Ovary (tissue), 9 donors: ENCODE measurements around the gene POLR1G. TPM values are rescaled to one million over a fixed set of nuclear protein-coding genes. Genes with fewer than 3 reads are reported as not detected.

Experiments
- DNase-seq, 5 donors: peaks; one replicate each; pipeline ENCODE4 v3.0.0-alpha.2; 2019 to 2020
- H3K27ac ChIP-seq, 2 donors: fragments of 200-600 bp; one replicate each; pipeline versions ENCODE4 v1.5.1 to v1.8.0; 2019 to 2022
- H3K27me3 ChIP-seq: fragments of 200-600 bp; one replicate; pipeline ENCODE4 v1.8.0; 2022
- H3K36me3 ChIP-seq: fragments of 200-600 bp; sonication (generic); one replicate; pipeline ENCODE4 v1.5.1; 2019
- H3K4me1 ChIP-seq: one replicate; pipeline ENCODE4 v1.8.1; 2013; ENCODE audit warnings: mild to moderate bottlenecking, moderate library complexity; ENCODE audit not compliant: insufficient read depth
- H3K4me3 ChIP-seq: fragments of 200-600 bp; sonication (generic); one replicate; pipeline ENCODE4 v1.5.1; 2017
- H3K9me3 ChIP-seq, 2 donors: fragments of 200-600 bp in 1 of 2; sonication (generic) in 1 of 2; one replicate each; pipeline versions ENCODE4 v1.5.1 to v1.8.1; 2013 to 2019; ENCODE audit warnings: mild to moderate bottlenecking in 1 of 2, moderate library complexity in 1 of 2
- CTCF ChIP-seq, 3 donors: fragments of 450-650 bp in 2 of 3; fragments of 200-600 bp in 1 of 3; IDR thresholded peaks; one replicate each; pipeline versions ENCODE4 v1.5.1 to v1.8.0; 2016 to 2022; ENCODE audit warnings: antibody characterized with exemption in 3 of 3, mild to moderate bottlenecking in 1 of 3
- EP300 ChIP-seq: sonication (generic); formaldehyde crosslinking; IDR thresholded peaks from one replicate; pipeline ENCODE4 v1.6.1; 2017; ENCODE audit warnings: antibody characterized with exemption
- POLR2A ChIP-seq: fragments of 450-650 bp; IDR thresholded peaks from one replicate; pipeline ENCODE4 v1.6.1; 2017; ENCODE audit warnings: antibody characterized with exemption, mild to moderate bottlenecking, moderate library complexity
- WGBS, 3 donors: extraction: QIAGEN DNeasy Blood & Tissue Kit in 1 of 3; methylation state at CpG; one replicate each; pipeline versions ENCODE4 v1.1.5 to v1.1.7; 2013 to 2017; 5-methylcytosine and 5-hydroxymethylcytosine counted together
- intact Hi-C, 4 donors: fragments of 100-400 bp; cut with DNase I; formaldehyde crosslinking; loops; one replicate each; pipeline versions ENCODE4 v1.11.0 to v1.15.1; 2022 to 2023
- polyA plus RNA-seq, 2 donors: library from polyadenylated mRNA; stranded (reverse); fragments of 200-250 nt in 1 of 2; fragments of 350-450 nt in 1 of 2; fragmentation: Illumina TruSeq in 1 of 2; extraction: RNeasy Lipid Tissue Mini Kit (QIAGEN cat#74804) in 1 of 2; gene quantifications; one replicate each; pipeline ENCODE4 v1.2.3, GENCODE V29; 2013 to 2014
- total RNA-seq, 7 donors: library from RNA; depleted of rRNA in 2 of 7; stranded (reverse); fragments of >200 nt in 2 of 7; fragmentation: NEBNext Ultra II Directional in 3 of 7; extraction: Animal tissue kit (Norgen Biotek cat#: 25700) in 3 of 7; gene quantifications; one replicate each; pipeline versions ENCODE4 v1.1.0 to v1.2.4, GENCODE V29; 2016 to 2023
- donor health status: DM: no; HTN: no; CAD: no; lungs with moderate emphysema.
- donor health status: DM: no; HTN: no; CAD: no.
- donor health status: Bipolar disorder and iron deficiency.
- donor health status: DM: yes; HTN: yes; CAD: no.
- donor health status: DM: no; HTN: no; CAD: no.
- donor health status: DM: yes; HTN: yes; CAD: no.

Gene POLR1G
- total and polyA plus RNA-seq, 9 donors: 1.5 to 8.5 (median 5.4) TPM

GRCh38 chr19:45403272-45403671, 3.2 kb upstream of the POLR1G start:
- Histone ChIP-seq H3K36me3 (no peaks in the 10 kb centered on the region), H3K9me3 (no peaks in the 10 kb centered on the region), H3K4me1 (peaks cover 5% of the 10 kb centered on the region), H3K27ac (no peak overlapping the region), H3K4me3 (no peak overlapping the region), H3K27me3 (no peaks in the 10 kb centered on the region)
- intact Hi-C loops: no loop called here
- DNase-seq: no peak
- TF ChIP-seq POLR2A (no peak), CTCF (IDR thresholded peaks at IDR 0.05) (no peak), EP300 (no peak)
- 50 to 65% (median 58%) methylated on average over 4 of the region's 4 CpGs for WGBS, 3 donors

GRCh38 chr19:45403781-45404556, 2.5 kb upstream of the POLR1G start:
- WGBS, 3 donors: 17 to 25% (median 21%) methylated on average over 25 of the region's 25 CpGs
- H3K27ac ChIP-seq: no peak overlapping the region
- TF ChIP-seq CTCF (IDR thresholded peaks at IDR 0.05) (no peak), EP300 (no peak), POLR2A (no peak)
- H3K36me3 ChIP-seq: no peaks in the 10 kb centered on the region
- peaks cover 3% of the 10 kb centered on the region for H3K4me1 ChIP-seq
- H3K27me3 ChIP-seq: no peaks in the 10 kb centered on the region
- no peaks in the 10 kb centered on the region for H3K9me3 ChIP-seq
- DNase-seq: peak in 3 of 5 donors; percentile 52 to 63 (median 60)
- intact Hi-C loops: no loop called here
- H3K4me3 ChIP-seq: peak overlapping the region; percentile 48

- Histone ChIP-seq H3K27me3 (no peaks in the 10 kb centered on the region), H3K4me3 (peak within 1 kb of the TSS; percentile 48), H3K4me1 (peaks cover 3% of the 10 kb centered on the region), H3K36me3 (no peaks in the 10 kb centered on the region), H3K27ac (peak within 1 kb of the TSS; percentile 78 to 81), H3K9me3 (no peaks in the 10 kb centered on the region)
- 4 to 6% (median 6%) methylated on average over 45 to 46 of the region's 46 CpGs for WGBS, 3 donors
- TF ChIP-seq CTCF (IDR thresholded peaks at IDR 0.05): no peak
- no peak for TF ChIP-seq EP300
- TF ChIP-seq POLR2A: no peak
- intact Hi-C loops: no loop called here
- peak; percentile 52 to 76 (median 73) for DNase-seq
Measured at GRCh38 chr19:45404557-45405434, 1.6 kb upstream of the POLR1G start, which contains the start of gene PPP1R13L. PPP1R13L (minus strand) TSS chr19:45405069; CDS start chr19:45398318, 6,751 bp downstream.

- H3K36me3 ChIP-seq: no peaks in the 10 kb centered on the region
- H3K27me3 ChIP-seq: no peaks in the 10 kb centered on the region
- DNase-seq: peak; percentile 84 to 90 (median 88)
- H3K27ac ChIP-seq: peak overlapping the region; percentile 78 to 81
- WGBS, 3 donors: 0% methylated on average over 47 to 48 of the region's 48 CpGs
- peaks cover 3% of the 10 kb centered on the region for H3K4me1 ChIP-seq
- H3K4me3 ChIP-seq: peak overlapping the region; percentile 48
- intact Hi-C loops: no loop called here
- H3K9me3 ChIP-seq: no peaks in the 10 kb centered on the region
- TF ChIP-seq CTCF (IDR thresholded peaks at IDR 0.05): no peak
- peak; percentile 4 for TF ChIP-seq POLR2A
- TF ChIP-seq EP300: no peak
Measured at GRCh38 chr19:45405435-45406225, 814 bp upstream of the POLR1G start.
